Activated T-cell treated with anti-CD3 and anti-CD28 coated beads for 4 hours (primary cell): ENCODE results near the gene MEF2C.
"Not testable (repeated sequence)": the region's sequence is repeated elsewhere in the genome, so short reads cannot be mapped to it uniquely, and the experiment has no call there.

ENCODE experiments used
- DNase-seq: peaks from one replicate; pipeline ENCODE4 v3.0.0-alpha.2; 2020

MEF2C gene

DNA sequence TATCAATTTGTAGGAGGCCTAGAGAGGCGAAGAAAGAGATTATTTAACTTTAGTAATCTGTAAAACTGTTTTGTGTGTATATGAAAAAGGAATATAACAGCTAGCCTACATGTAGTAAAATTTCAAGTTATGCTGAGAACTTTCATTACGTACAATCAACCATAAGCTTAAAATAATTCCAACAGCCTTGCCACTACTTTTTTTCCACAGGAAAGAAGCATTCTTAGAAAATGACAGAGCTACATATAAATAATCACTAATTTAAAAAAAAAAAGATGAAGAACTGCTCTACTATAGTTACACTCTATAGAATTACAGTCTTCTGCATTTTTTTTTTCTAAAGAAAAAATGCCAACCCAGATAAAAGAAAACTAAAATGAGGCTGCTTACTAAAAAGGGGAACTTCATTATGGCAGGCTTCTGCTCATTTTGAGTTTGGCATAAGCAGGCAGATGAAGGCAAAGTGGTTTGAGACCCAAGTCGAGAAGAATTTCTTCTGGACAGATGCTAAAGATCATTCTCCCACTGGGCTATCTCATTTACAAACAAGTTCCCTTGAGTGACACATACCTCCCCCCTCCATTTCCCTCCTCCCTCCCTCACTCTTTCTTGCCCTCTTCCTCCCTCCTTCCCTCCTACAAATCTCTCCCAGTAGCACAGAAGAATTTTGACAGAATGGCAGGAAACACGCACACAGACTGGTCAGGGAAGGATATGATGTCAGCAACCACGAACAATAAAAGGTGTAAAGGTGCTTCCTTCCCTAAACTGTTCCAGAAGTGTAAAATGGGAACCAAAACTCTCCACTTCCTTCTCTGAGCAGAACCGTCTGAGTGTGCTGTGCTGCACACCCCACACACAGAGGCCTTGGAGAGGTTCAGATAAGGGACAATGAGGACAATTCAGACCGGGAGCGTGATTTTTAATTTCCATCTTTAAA lies 56.1 kb downstream of the MEF2C start:
- DNase-seq: no peak

DNA sequence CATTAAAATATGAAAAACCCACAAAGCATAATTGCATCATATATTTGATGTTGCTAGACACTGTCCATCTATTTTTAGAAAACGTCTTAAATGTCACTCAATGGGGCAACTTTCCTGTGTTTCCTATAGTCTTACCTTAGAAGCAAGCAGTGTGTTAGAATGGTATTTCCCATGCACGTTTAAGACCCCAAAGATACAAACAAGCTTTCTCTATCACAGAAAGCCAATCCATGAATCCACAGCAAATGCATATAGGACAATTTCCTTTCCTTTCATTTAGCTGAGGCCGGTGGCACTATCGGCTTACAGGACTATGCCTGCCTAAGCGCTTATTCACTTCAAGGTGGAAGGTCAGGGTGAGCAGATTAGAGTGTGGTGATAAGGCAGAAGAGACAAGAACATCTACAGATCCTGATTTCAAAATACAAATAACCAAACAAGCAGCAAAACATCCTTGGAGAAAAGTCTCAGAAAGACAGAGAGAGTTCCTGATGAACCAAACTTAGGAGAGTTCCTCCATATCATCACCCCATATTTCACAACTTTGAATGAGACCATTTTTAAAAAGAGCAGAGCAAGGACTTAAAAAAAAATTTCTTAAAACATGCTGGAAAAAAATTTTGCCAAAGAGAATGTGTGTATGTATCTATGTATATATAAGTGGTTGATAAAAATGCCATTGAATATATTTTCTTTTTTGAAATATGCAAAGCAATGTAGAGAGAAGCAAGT lies 57.2 kb downstream of the MEF2C start:
- DNase-seq: no peak

DNA sequence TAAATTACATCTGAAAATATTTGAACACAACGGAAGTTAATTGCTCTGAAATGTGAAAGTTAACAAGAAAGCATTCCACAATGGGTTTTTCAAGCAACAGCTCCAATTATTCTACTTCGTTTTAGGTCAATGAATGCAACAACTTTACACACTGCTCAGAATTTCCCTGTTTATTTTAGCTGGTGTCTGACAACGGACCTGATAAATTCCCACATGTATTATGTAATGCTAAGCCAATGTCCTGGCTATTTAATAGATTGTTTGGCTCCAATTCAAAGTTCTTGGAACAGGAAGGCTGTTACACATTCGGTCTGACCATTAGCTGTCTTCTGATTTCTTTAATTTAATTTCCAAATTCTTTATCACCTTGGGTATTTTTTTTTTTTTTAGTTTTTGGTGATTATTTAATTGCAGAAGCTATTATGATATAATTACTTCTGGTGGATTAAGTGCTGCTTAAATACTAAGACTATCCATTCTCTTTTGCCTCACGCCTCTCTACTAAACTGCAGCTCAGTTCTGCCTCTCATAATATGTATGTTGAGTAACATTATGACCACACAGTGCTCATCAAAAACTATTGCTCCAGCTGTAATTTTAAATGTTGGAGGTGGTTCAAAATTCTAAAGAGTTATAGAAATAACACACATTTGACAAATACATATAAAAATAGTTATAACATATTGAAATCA lies 57.9 kb downstream of the MEF2C start:
- DNase-seq: no peak

DNA sequence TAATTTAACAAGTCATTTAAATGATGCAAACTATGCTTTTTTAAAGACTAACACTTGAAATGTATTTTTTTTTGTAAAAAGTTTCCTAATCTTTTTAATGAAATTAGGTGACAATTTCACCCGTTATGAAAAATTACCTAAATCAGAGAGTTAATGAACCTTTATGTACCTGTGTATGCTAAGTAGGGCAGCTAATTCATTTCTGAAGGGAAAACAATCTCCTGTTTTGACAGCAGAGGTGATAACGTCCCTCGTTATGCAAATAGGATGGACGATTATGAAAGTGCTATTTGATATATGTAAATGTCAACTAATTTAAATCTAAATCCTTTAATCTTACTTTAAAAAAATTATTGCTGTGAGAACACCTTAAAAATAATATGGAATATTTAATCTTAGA lies 58.8 kb downstream of the MEF2C start:
- no peak for DNase-seq

DNA sequence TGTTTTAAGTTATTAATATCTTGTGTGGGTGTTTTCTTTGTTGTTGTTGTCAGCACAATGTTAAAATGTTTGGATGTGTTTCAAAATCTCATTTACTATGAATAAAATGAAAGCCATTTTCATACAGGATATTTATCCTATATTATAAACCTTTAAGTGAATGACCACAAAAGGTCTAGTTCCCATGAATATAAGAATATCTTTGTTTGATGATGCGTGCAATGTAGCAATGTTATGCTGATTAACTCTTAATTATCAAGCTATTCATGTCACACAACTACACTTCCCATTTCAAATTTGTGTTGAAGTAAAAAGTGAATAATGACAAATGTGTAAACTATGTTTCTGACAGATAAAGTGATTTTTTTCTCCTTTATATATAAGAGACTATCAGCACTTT lies 59.8 kb downstream of the MEF2C start:
- DNase-seq: no peak

DNA sequence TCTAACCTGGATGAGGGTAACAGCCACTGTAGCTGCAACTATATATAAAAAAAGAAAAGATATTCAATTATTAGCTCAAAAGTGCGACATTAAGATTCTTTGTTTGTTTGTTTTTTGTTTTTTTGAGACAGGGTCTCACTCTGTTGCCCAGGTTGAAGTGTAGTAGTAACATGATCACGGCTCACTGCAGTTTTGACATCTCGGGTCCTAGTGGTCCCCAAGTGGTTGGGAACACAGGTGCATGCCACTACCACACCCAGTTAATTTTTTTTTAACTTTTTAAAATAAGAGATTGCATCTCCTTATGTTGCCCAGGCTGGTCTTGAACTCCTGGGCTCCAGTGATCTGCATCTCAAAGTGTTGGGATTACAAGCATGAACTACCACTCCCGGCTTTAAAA lies 61.8 kb downstream of the MEF2C start:
- DNase-seq: no peak

DNA sequence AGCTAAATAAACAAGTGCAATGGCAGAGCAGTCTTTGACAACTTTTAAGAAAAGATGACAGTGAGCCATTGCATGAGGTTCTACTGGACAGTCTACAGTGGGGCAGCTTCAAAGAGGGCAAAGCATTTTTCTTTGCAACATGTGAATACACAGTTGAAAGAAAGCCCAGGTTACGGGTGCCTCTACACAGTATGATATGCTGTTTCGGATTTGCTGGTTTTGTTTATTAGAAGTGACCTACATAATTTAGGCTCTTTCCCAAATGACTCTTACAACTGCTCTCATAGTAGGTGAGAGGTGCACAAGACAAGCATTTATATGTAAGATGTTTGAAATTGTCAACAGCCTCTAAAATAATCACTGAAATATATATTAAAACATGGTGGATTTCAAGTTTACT lies 62.4 kb downstream of the MEF2C start:
- DNase-seq: no peak

DNA sequence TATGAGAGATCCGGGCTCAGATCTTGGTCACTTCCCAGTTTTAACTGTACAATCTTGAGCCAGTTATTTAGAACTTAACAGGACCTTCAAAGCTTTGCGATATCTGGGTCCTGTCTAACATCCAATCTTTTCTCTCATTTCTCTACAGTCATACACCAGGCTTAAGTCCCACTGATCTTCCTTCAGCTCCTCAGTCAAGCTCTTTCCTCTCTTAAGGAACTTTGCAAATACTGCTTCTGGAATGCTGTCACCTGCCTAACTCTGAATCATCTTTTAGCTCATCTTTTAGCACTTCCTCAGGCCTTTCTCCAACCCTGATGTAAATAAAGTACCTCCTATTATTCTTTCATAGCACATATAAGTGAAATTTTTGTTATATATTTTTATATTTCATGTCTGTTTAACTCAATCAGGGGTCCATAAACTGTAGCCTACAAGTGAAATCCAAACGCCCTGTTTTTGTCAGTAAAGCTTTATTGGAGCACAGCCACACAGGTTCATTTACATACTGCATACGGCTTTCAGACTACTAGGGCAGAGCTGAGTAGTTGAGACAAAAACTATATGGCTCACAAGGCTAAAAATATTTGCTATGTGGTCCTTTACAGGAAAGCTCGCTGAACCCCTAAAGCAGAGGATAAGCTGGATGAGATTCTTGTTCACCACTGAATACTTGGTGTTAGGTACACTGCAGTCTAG lies 63.5 kb downstream of the MEF2C start:
- DNase-seq: no peak

DNA sequence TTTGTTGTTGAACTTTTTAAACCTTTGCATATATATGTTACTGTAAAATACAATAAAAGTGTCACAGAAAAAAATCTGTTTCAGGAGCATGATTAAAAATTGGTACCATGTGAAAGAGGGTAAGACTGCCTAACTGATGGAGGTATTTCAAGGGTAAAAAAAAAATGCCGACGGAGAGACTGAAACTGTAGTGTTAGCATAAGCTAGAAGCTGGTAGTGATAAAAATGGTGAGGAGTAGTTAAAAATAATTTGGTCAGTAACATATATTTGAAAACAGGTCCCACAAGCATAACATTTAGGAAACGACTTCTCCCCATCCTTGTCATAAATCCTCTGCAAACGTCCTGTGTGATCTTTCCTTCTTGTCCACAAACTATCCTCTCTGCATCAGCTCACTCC lies 64.7 kb downstream of the MEF2C start:
- no peak for DNase-seq

DNA sequence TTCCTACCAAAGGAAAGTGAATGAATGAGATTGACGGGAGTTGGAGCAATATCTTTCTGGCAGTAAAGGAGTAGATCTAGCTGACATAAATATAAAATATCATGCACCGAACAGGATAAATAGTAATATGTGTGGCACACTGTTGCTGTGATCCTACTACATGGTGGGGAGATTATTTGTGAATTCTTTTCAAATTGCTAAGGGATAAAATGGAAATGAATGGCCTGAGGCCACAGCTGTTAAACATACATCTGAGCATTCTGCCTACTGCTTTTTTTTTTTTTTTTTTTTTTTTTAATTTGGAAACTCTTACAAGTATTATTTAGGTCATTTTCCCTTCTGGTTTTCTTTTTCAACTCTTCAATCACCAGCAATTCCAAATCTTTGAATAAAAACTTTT lies 66.8 kb downstream of the MEF2C start:
- no peak for DNase-seq

DNA sequence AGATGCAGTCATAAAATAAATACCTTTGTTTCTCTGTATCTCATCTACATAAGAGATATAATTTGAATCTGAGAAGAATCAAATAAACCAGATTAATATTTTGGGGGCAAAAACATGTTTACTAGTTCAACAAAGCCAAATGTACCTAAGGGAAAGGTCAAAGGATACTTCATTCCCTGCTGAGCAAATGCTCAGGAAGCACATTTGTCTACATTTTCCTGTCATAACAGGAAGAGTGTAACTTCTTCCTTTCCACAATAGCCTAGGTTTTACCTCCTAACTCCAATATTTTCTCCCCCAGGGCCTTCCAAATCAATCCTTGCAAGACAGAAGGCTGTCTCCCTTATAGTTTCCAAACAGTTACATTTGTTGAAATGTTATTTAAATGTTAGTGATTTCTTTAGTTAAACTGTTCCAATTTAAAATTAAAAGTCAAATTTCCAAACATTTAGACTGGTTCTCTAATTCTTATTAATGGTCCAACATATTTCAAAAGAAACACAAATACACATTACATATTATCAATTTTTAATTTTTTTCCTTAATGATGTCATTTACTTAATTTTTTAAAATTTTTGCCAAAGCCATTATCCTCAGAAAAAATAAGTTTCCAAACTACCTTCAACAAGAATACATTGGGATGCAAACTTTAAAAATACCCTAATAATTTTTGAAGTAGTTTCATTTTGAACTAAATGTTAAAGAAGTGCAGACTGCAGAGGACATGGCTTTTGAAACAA lies 67.8 kb downstream of the MEF2C start:
- DNase-seq: no peak

DNA sequence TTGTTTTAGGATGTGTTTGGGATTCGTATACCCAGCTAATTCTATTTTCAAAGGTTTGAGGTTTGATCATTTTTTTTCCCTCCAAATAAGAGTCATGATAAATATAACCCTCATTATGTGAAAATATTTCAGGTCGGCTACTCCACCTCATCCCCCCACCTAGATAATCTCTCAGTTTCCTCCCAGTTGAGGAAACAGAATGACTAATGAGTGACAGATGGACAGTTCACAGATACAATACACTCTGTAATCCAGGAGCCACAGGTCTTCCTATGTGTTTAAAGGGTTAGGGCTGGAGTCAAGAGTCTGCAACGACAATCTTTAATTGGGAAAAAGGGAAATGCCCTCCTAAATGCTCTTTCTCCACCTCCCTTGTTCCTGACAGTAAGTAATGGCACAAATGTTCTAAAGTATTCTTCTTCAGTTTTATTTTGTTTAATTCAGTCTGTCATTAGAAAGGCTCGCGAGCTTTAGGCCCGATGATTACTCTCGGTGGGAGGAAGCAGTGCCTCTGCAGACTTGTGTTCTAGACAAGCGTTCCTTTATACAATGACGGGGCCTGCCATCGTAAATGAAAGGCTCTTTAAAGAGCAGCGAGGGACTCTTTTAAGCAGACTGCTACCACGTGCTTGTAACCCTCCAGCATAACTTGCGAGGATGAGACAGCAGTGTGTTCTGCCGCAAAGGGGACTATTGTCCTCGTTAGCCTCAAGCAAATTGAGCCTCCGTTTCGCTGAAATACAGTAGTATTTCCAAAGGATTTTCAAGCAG lies 69.0 kb downstream of the MEF2C start:
- no peak for DNase-seq

DNA sequence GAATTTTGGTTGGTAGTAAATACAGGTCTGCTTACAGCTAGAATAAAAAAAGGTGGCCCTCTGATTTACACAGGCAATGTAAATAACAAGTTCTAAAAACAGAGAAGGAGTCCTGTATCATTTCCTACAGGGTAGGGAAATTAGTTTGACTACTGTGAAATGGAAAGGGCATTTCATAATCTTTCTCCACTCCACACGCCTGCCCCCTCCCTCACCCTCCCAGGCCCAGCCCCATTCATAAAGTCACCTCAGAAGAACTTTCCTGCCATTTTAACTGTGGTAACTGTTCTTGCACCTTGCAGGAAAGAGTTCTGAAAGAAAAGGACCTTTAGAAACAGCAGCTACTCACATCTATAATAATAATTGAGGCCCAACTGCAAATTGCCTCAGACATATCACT lies 69.7 kb downstream of the MEF2C start:
- DNase-seq: no peak

DNA sequence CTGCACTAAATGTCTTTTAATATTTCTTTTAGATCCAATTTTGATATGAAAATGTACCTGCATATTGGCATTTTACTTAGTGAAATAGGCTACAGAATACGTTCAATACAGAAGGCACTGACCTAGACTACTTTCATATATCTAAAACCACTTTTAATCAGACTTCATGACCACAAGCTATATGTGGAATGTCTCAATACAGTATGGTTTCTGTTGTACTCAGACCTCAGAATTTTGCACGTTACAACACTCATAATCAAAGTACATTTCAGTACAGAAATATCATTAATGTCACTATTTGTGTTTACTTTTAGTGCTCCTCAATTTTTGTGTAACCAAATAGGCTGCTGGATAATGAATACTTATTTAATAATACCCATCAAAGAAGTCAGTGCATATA lies 74.8 kb downstream of the MEF2C start:
- no peak for DNase-seq

DNA sequence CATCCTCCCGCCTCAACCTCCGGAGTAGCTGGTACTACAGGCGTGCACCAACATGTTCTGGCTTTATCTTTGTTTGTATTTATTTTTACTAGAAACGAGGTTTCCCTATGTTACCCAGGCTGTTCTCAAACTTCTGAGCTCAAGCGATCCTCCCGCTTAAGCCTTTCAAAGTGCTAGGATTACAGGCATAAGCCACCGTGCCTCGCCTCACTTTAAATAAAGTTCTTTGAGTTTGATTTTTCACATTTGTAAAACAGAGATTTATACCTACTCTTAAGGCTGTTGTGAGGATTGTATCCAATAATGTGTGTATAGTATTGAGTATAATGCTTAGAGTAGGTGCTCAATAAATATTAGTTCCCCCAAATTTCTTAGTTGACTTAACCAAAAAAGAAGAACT lies 75.7 kb downstream of the MEF2C start:
- DNase-seq: no peak

DNA sequence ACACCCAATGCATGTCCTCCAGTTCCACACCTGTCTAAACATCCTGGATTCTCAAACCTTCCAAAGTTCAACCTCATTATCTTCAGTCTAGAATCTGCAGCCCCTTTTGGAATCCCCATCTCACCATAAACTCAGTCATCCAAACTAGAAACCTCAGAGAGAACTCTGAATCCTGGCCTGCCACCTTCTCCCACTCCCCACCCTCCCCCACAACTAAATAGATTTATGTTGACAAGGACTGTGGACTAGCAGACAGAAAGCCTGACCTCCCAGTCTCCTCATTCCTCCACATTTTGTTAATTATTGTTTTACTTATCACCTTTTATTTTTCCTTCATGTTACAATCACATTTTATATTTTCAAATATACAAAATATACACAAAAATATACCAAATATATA lies 76.6 kb downstream of the MEF2C start:
- DNase-seq: no peak

DNA sequence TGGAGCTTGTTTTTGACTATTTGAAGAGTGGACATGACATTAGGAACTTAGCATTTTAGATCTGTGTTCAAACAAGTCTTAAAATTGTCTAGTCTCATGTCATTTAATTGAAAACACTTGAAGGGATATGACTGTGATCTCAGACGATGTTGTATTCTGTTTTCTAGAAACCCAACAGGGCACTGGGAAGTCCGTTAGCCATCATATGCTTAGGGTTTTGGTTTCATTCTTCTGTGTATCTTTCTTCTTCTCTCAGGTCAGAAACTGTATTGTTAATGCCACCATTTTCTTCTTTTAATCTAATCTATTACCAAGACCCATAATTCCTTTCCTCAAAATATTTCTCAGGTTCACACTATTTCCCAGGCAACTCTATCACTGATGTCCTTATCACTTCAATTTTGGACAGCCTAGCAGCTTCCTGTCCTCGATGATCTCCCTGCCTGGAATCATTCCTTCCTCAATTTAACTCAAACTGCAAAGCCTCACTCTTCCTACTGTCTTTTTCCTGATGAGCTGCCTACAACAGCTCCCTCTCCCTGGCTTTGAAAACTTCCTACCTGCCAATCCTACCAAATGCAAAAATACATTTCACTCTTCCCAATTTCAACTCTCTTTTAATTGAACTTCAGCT lies 77.7 kb downstream of the MEF2C start:
- DNase-seq: no peak

DNA sequence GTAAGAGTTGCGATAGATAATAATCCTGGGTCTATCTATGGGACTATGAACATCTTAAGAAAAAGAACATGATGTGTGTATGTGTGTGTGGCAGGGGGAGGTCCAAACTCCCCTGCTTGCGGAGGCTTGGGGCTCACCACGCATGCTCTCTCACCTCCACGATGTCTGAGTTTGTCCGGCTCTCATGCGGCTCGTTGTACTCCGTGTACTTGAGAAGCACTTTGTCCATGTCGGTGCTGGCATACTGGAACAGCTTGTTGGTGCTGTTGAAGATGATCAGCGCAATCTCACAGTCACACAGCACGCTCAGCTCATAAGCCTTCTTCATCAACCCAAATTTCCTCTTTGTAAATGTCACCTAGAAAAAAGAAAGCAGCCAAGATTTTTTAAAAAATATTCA lies 78.5 kb downstream of the MEF2C start:
- no peak for DNase-seq

DNA sequence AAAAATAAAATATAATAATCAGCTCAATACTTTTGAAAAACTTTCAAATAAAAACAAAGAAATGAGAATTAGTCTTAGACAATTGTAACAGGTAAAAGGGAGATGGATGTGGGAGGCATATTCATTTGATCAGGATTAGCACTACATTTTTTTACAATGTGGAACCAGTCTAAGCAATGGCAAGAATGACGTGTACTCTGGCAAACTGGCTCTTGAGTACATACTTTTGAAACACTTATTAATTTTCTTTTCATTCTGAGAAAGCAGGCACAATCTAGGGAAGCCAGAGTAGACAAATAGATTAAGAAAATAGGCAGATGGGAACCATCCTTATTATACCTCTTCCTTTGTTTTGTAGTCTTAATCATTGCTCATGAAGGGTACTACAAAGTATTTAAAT lies 79.7 kb downstream of the MEF2C start:
- DNase-seq: no peak

DNA sequence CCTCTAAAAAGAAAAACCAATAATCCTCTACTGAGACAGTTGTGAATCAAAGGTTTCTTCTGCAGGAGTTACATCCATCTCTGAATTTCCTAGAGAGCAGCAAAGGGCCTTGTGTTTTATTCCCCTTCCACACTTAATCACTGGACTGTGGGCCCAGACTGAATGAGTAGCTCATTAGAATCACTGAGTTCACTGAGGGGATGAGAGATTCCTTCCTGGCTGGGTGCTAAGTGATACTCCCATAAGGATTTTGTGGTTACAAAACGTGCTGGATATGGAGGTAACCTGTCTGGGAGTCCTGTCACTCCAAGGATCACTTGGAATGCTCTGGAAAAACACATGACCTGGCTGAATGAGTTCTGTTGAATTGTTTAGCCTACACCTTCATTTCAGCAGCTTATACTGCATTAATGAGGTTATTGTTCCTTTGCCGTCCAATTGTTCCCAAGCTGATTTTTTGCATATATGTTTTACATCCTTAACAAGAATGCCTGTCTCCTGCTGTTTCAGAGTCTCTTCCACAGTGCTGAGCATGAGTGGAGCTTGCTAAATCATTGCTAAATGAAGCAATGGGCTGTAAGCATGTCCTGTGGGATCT lies 82.9 kb downstream of the MEF2C start:
- no peak for DNase-seq

DNA sequence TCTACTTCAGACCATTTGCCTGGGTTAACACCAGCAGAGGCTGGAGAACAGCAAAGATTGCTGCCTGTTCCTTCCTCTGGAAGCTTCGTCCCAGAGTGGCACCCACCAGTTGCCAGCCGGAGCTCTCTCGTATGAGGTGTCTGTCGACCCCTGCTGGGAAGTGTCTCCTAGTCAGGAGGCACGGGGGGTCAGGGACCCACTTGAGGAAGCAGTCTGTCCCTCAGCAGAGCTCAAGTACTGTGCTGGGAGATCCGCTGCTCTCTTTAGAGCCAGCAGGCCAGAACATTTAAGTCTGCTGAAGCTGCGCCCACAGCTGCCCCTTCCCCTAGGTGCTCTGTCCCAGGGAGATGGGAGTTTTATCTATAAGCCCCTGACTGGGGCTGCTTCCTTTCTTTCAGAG lies 84.1 kb downstream of the MEF2C start:
- not testable (repeated sequence) for DNase-seq
